ENCODE results near the gene FYN. TPM values are rescaled to one million over a fixed set of nuclear protein-coding genes. Genes with fewer than 3 reads are reported as not detected.

Gene FYN
- total RNA-seq, 4 donors from 2014 or later, result 37.8 to 65.8 (median 53.8) TPM

GRCh38 chr6:111769365-111770152, 103.7 kb downstream of the FYN start:
- DNase-seq (ENCODE audit: extremely low spot score), result no peak
- Histone ChIP-seq H3K4me1 (peaks cover 9 to 15% (median 14%) of the 10 kb centered on the region in 4 donors), H3K27me3 (no peaks in the 10 kb centered on the region), H3K9me3 (no peaks in the 10 kb centered on the region), H3K4me3 (no peak overlapping the region), H3K36me3 (no peaks in the 10 kb centered on the region), H3K27ac (replicated peaks in 1 of 4) (no peak overlapping the region)
- no peak for TF ChIP-seq EP300 (IDR thresholded peaks at IDR 0.05)
- TF ChIP-seq CTCF (IDR thresholded peaks at IDR 0.05), result no peak
- TF ChIP-seq POLR2AphosphoS5 (IDR thresholded peaks at IDR 0.05), result no peak
- no peak for TF ChIP-seq POLR2A (IDR thresholded peaks at IDR 0.05; ENCODE audit: low read depth)
- intact Hi-C loops (cut with DNase I), result no loop called here
- 63% methylated on average over 1 of the region's 1 CpG for WGBS

DNA sequence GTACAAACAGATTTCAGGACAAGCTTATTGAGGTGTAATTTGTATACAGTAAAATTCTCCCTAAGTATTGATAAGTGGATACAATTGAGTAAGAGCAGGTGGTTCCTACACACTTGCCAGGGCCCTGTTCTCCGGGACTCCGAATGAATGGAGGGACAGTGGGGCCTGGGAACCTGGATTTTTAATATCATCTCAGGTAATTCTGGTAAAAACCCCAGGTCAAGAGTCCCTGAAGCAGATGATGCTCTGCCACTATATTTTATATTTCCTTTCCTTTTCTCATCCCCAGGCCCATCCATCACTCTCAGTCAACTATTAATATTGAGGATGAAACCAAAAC, 104.9 kb downstream of the FYN start:
- Histone ChIP-seq H3K4me1 (peaks cover 15 to 22% (median 16%) of the 10 kb centered on the region in 4 donors), H3K27ac (replicated peaks in 1 of 4) (no peak overlapping the region), H3K36me3 (no peaks in the 10 kb centered on the region), H3K9me3 (no peaks in the 10 kb centered on the region), H3K4me3 (no peak overlapping the region), H3K27me3 (no peaks in the 10 kb centered on the region)
- DNase-seq (ENCODE audit: extremely low spot score), result no peak
- TF ChIP-seq CTCF (IDR thresholded peaks at IDR 0.05) (no peak), POLR2AphosphoS5 (IDR thresholded peaks at IDR 0.05) (no peak), POLR2A (IDR thresholded peaks at IDR 0.05; ENCODE audit: low read depth) (no peak), EP300 (IDR thresholded peaks at IDR 0.05) (no peak)
- intact Hi-C loops (cut with DNase I), result no loop called here
- 86% methylated on average over 2 of the region's 2 CpGs for WGBS

DNA sequence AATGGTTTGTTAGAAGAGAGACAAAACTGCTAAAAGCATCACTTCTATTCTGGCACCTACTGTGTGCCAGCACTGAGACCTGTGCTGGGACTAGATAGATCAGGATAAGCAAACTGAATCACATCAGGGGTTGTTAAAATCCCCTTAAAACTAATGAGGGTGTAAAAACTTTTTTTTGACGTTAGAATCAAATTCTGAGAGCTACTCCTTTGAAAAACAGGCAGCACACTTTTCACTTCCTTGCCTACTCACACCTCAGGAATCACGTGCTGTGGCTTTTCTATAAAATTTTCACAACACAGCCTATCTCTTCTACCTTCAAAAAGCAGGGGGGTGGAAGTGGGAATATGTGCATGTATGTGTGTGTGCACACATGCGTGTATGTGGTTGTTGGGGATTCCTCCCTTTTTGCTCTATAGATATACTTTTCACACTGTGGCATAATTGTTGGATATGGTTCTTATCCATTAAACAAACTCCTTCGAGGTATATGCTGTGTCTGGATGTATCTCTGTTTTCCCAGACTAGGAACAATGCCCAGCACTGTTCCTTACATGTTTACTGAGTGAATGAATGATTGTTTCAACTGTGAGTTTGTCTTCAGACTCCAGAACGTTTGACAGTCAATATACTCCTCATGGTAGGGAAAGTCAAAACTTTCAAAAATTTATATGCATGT, 105.4 kb downstream of the FYN start:
- Histone ChIP-seq H3K27me3 (no peaks in the 10 kb centered on the region), H3K27ac (replicated peaks in 1 of 4) (no peak overlapping the region), H3K9me3 (no peaks in the 10 kb centered on the region), H3K4me1 (peaks cover 19 to 27% (median 21%) of the 10 kb centered on the region in 4 donors), H3K36me3 (no peaks in the 10 kb centered on the region), H3K4me3 (no peak overlapping the region)
- 71% methylated on average over 5 of the region's 5 CpGs for WGBS
- DNase-seq (ENCODE audit: extremely low spot score), result no peak
- intact Hi-C loops (cut with DNase I), result no loop called here
- no peak for TF ChIP-seq EP300 (IDR thresholded peaks at IDR 0.05)
- no peak for TF ChIP-seq POLR2A (IDR thresholded peaks at IDR 0.05; ENCODE audit: low read depth)
- TF ChIP-seq POLR2AphosphoS5 (IDR thresholded peaks at IDR 0.05), result no peak
- TF ChIP-seq CTCF (IDR thresholded peaks at IDR 0.05), result no peak

DNA sequence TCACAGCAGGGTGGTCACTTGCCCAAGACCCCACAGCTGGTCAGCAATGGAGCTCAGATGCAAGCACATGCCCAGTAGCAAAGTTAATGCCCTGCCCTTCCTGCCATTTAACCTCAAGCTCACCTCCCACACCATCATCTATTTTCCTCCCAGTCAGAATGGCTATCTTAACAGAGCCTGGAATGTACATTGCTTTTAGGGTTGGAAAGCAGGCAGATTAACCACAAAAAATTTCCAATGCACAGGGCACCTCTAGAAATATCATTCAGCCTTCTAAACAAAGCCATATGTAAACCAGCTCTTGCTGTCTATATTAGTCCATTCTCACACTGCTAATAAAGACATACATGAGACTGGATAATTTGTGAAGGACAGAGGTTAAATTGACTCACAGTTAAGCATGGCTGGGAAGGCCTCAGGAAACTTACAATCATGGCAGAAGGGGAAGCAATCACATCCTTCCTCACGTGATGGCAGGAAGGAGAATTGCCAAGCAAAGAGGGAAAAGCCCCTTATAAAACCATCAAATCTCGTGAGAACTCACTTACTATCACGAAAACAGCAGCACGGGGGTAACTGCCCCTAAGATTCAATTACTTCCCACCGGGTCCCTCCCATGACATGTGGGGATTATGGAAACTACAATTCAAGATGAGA, 106.9 kb downstream of the FYN start:
- no peak for DNase-seq (ENCODE audit: extremely low spot score)
- intact Hi-C loops (cut with DNase I), result no loop called here
- WGBS, result 73% methylated on average over 5 of the region's 5 CpGs
- Histone ChIP-seq H3K4me1 (peaks cover 30 to 37% (median 33%) of the 10 kb centered on the region in 4 donors), H3K27me3 (no peaks in the 10 kb centered on the region), H3K9me3 (no peaks in the 10 kb centered on the region), H3K36me3 (no peaks in the 10 kb centered on the region), H3K4me3 (no peak overlapping the region), H3K27ac (replicated peaks in 1 of 4) (no peak overlapping the region)
- TF ChIP-seq CTCF (IDR thresholded peaks at IDR 0.05) (no peak), POLR2A (IDR thresholded peaks at IDR 0.05; ENCODE audit: low read depth) (no peak), POLR2AphosphoS5 (IDR thresholded peaks at IDR 0.05) (no peak), EP300 (IDR thresholded peaks at IDR 0.05) (no peak)

Measured in esophagus muscularis mucosa (tissue), 4 donors.